Smooth muscle cell (in vitro differentiated cells): Measurements from ENCODE around the gene RGSL1. TPM values are rescaled to one million over a fixed set of nuclear protein-coding genes. Genes with fewer than 3 reads are reported as not detected.

Source experiments
- DNase-seq: peaks from one replicate; lab custom pipeline; 2025; ENCODE audit not compliant: unreplicated experiment; lab: John Stamatoyannopoulos, UW
- H2AFZ ChIP-seq: fragments of 200-600 bp; sonication (generic); 2 replicates; pipeline ENCODE4 v1.6.0; 2016; ENCODE audit warnings: antibody characterized with exemption, low read depth, mild to moderate bottlenecking
- H3F3A ChIP-seq: fragments of 200-600 bp; sonication (generic); 2 replicates; pipeline ENCODE4 v1.6.0; 2017; ENCODE audit warnings: antibody characterized with exemption, low read depth
- H3K27ac ChIP-seq: fragments of 200-600 bp; sonication (generic); 2 replicates; pipeline ENCODE4 v1.5.1; 2016; ENCODE audit warnings: low read depth, mild to moderate bottlenecking
- H3K27me3 ChIP-seq: fragments of 200-600 bp; sonication (generic); 2 replicates; pipeline ENCODE4 v1.6.1; 2016; ENCODE audit warnings: low read depth, mild to moderate bottlenecking
- H3K36me3 ChIP-seq: fragments of 200-600 bp; sonication (generic); 2 replicates; pipeline ENCODE4 v1.5.1; 2016; ENCODE audit warnings: low read depth
- H3K4me1 ChIP-seq: fragments of 200-600 bp; sonication (generic); 2 replicates; pipeline ENCODE4 v1.5.1; 2016; ENCODE audit warnings: low read depth
- H3K4me2 ChIP-seq: fragments of 200-600 bp; sonication (generic); 2 replicates; pipeline ENCODE4 v1.6.0; 2016; ENCODE audit warnings: mild to moderate bottlenecking
- H3K4me3 ChIP-seq: fragments of 200-600 bp; sonication (generic); 2 replicates; pipeline ENCODE4 v1.5.1; 2016; ENCODE audit warnings: mild to moderate bottlenecking
- H3K79me2 ChIP-seq: fragments of 200-600 bp; sonication (generic); 2 replicates; pipeline ENCODE4 v1.6.0; 2016; ENCODE audit warnings: low read depth, mild to moderate bottlenecking
- H3K9ac ChIP-seq: fragments of 200-600 bp; sonication (generic); 2 replicates; pipeline ENCODE4 v1.6.0; 2016; ENCODE audit warnings: low read depth
- H3K9me3 ChIP-seq: fragments of 200-600 bp; sonication (generic); replicated peaks from 2 replicates; pipeline ENCODE4 v1.5.1; 2016; ENCODE audit warnings: low read depth
- H4K20me1 ChIP-seq: fragments of 200-600 bp; sonication (generic); 2 replicates; pipeline ENCODE4 v1.6.0; 2016; ENCODE audit warnings: low read depth
- CTCF ChIP-seq: fragments of 200-600 bp; sonication (generic); IDR thresholded peaks from 2 replicates; pipeline ENCODE4 v1.5.1; 2017; ENCODE audit warnings: borderline replicate concordance, mild to moderate bottlenecking, antibody characterized with exemption; ENCODE audit not compliant: insufficient read depth, poor library complexity, severe bottlenecking
- WGBS: methylation state at CpG from one replicate; pipeline ENCODE4 v1.1.7; 2016; ENCODE audit warnings: low lambda C conversion rate; 5-methylcytosine and 5-hydroxymethylcytosine counted together
- polyA plus RNA-seq: library from polyadenylated mRNA; unstranded; fragments of >200 nt; fragmentation: Nextera tagmentation; extraction: Ambion mirVana; gene quantifications from 2 replicates; pipeline ENCODE4 v1.2.1, GENCODE V29; 2016
- total RNA-seq: library from RNA; depleted of rRNA; stranded (reverse); fragments of >200 nt; gene quantifications from 2 replicates; pipeline ENCODE4 v1.2.3, GENCODE V29; 2014

RGSL1 gene
- total and polyA plus RNA-seq, 2 experiments from 2014 or later = not detected

GRCh38 chr1:182568647-182569284 lies 118.8 kb downstream of the RGSL1 start:
- no peak overlapping the region for H3K4me3 ChIP-seq
- DNase-seq = no peak
- no peak overlapping the region for H3K9ac ChIP-seq
- no peaks in the 10 kb centered on the region for H3F3A ChIP-seq
- TF ChIP-seq CTCF = no peak
- no peak overlapping the region for H3K27ac ChIP-seq
- no peak overlapping the region for H2AFZ ChIP-seq
- no peaks in the 10 kb centered on the region for H3K79me2 ChIP-seq
- H4K20me1 ChIP-seq = no peaks in the 10 kb centered on the region
- H3K27me3 ChIP-seq = no peaks in the 10 kb centered on the region
- no peaks in the 10 kb centered on the region for H3K9me3 ChIP-seq
- no peaks in the 10 kb centered on the region for H3K4me1 ChIP-seq
- no peak overlapping the region for H3K4me2 ChIP-seq
- no peaks in the 10 kb centered on the region for H3K36me3 ChIP-seq
- 63% methylated on average over 3 of the region's 3 CpGs for WGBS

GRCh38 chr1:182569939-182570610 lies 120.1 kb downstream of the RGSL1 start:
- Histone ChIP-seq H3K4me1 (no peaks in the 10 kb centered on the region), H3F3A (no peaks in the 10 kb centered on the region), H3K4me3 (no peak overlapping the region), H3K27me3 (no peaks in the 10 kb centered on the region), H3K27ac (no peak overlapping the region), H2AFZ (no peak overlapping the region), H4K20me1 (no peaks in the 10 kb centered on the region), H3K9ac (no peak overlapping the region), H3K9me3 (no peaks in the 10 kb centered on the region), H3K36me3 (no peaks in the 10 kb centered on the region), H3K79me2 (no peaks in the 10 kb centered on the region), H3K4me2 (no peak overlapping the region)
- DNase-seq = no peak
- 95% methylated on average over 6 of the region's 6 CpGs for WGBS
- TF ChIP-seq CTCF = no peak

GRCh38 chr1:182570611-182570970 lies 120.6 kb downstream of the RGSL1 start:
- 89% methylated on average over 2 of the region's 2 CpGs for WGBS
- Histone ChIP-seq H3K9me3 (no peaks in the 10 kb centered on the region), H3K79me2 (no peaks in the 10 kb centered on the region), H3K27me3 (no peaks in the 10 kb centered on the region), H3K36me3 (no peaks in the 10 kb centered on the region), H3K4me3 (no peak overlapping the region), H3K4me1 (no peaks in the 10 kb centered on the region), H4K20me1 (no peaks in the 10 kb centered on the region), H3F3A (peaks cover under 1% of the 10 kb centered on the region), H3K9ac (no peak overlapping the region), H3K4me2 (no peak overlapping the region), H3K27ac (no peak overlapping the region), H2AFZ (no peak overlapping the region)
- TF ChIP-seq CTCF = no peak
- DNase-seq = no peak

GRCh38 chr1:182574156-182574555 lies 124.2 kb downstream of the RGSL1 start:
- Histone ChIP-seq H3K4me3 (no peak overlapping the region), H3F3A (peaks cover 3% of the 10 kb centered on the region), H3K4me1 (no peaks in the 10 kb centered on the region), H3K9ac (no peak overlapping the region), H3K27me3 (no peaks in the 10 kb centered on the region), H3K9me3 (no peaks in the 10 kb centered on the region), H3K27ac (no peak overlapping the region), H2AFZ (no peak overlapping the region), H4K20me1 (no peaks in the 10 kb centered on the region), H3K36me3 (no peaks in the 10 kb centered on the region), H3K4me2 (no peak overlapping the region), H3K79me2 (no peaks in the 10 kb centered on the region)
- DNase-seq = no peak
- TF ChIP-seq CTCF = no peak
- WGBS = 97% methylated on average over 4 of the region's 4 CpGs
